ENCODE measurements around the gene POU6F2. TPM values are rescaled to one million over a fixed set of nuclear protein-coding genes. Genes with fewer than 3 reads are reported as not detected.

POU6F2 gene
- total RNA-seq, 1 experiment from 2014 or later, result 1.4 TPM

DNA sequence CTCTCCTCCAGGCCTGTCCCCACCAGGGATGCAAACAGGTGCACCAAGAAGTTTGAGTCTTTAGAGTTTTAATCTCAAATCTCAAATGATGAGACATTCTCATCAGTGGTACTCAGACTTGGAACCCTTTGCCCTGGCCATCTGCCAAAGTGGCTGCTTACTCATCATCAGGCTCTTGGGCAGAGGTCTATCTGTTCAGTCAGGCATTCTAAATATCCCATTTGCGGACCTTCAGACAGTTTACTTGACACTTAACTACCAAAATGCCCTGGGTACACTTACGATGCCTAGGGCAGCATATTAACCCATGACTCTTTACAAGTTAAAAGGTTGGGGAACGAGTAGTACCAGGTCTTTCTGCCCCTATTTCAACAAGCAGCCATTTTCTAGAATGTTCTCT is 527.3 kb downstream of the POU6F2 start:
- peak; percentile 96 for DNase-seq (ENCODE audit: low read depth)

GRCh38 chr7:39507866-39508551 is 530.3 kb downstream of the POU6F2 start:
- DNase-seq (ENCODE audit: low read depth), result peak; percentile 35

GRCh38 chr7:39509436-39509835 is 531.7 kb downstream of the POU6F2 start:
- DNase-seq (ENCODE audit: low read depth), result no peak

DNA sequence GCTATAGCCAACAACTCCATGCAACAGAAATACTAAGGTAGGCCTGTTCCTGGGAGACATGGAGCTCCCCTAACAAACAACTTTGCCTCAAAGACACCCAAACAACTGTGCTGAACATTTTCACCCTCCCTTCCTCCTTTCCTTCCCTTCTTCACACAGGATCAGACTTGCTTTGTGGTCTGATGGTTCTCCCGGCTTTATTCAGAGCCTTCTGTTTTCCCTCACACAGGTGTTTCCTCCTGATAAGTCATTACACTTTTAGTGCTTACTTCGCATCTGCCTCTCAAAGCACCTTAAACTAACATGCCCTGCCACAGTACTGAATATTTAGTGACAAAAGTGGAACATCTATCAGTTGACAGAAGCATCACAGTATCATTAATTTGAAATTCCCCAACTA is 532.2 kb downstream of the POU6F2 start:
- DNase-seq (ENCODE audit: low read depth), result no peak

DNA sequence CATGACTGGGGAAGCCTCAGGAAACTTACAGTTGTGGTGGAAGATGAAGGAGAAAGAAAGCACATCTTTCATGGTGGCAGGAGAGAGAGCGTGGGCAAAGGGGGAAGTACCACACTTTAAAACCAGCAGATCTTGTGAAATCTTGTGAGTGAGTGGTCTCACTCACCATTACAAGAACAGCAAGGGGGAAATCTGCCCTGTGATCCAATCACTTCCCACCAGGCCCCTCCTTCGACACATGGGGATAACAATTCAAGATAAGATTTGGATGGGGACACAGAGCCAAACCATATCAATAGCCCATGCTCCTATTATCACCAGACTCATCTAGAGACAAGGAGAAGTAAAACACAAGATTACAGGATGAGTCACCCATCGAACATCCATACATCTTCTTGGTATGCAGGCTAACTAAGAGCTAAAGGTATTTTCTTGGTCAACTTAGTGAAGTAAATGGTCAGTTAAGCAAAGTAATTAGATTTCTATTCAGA is 533.2 kb downstream of the POU6F2 start:
- peak; percentile 44 for DNase-seq (ENCODE audit: low read depth)

- DNase-seq (ENCODE audit: low read depth), result no peak
Measured at GRCh38 chr7:39515534-39516228, 538.0 kb downstream of the POU6F2 start.

DNA sequence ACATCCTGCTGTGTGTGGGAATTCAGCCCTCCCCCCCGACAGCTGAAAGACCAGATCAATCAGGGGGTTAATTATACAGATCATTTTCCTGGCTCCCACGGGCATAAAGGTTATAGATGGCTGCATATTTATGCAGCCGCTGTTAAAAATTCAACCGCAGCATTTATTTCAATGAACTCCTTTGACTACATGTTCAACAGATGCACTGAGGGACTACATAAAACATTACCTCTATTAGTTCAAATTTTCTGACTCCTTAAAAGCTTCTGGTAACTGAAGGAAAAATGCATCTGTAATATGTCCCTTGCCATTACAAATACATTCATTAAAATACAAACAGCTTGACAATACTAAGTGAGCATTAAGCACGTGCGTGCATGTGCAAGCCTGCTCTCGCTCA is 538.8 kb downstream of the POU6F2 start:
- DNase-seq (ENCODE audit: low read depth), result no peak

GRCh38 chr7:39517240-39517639 is 539.5 kb downstream of the POU6F2 start:
- no peak for DNase-seq (ENCODE audit: low read depth)

Other genes with a start within 250 kb of the POU6F2 start
- 53.4 and 70.9 TPM in 2 replicates for gene VPS41, start 68.7 kb upstream of the POU6F2 start, total RNA-seq (2014; rRNA removed; shearing (Covaris generic))

All from Daoy (cell line).